ENCODE data around the gene FMO2. TPM values are rescaled to one million over a fixed set of nuclear protein-coding genes. Genes with fewer than 3 reads are reported as not detected.
"Not testable (repeated sequence)": the region's sequence is repeated elsewhere in the genome, so short reads cannot be mapped to it uniquely, and the experiment has no call there.

FMO2 gene
- total and polyA plus RNA-seq, 2 donors (not counting 1 experiment from before 2014, with no cell fraction given) = 104 to 136 TPM

DNA sequence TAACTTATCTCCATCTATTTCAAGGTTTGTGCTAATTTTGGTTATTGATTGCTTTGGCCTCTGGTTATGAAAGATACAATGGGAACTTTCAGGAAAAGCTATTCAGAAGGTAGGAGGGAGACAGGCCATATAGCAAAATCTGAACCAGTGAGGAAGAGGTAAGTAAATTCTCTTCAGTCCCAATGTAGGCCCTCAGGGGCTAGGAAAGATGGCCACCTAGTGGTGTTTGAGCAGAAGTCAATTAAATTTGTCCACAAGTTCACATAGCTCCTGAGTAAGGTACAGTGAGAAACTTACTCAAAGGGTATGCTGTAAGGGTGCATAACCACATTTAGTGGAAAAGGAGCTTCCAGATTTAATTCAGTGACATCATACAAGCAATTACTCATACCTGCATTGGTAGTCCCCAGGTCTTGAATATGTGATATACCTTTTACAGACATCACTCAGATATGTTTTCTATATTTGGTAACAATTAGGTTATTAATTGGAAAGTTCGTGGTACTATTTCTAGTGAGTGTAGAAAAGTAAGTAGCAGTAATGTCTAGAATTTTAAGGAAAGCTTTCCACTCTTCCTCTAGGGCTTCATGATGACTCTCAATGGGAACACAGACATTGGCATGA, 41.8 kb downstream of the FMO2 start:
- DNase-seq (ENCODE audit: low read depth in 2 of 2) = peak; percentile 69 to 86
- Histone ChIP-seq H3K27me3 (ENCODE audit: control insufficient read depth, insufficient read depth, low read length) (no peaks in the 10 kb centered on the region), H3K4me2 (ENCODE audit: extremely low read depth, insufficient read depth, low read length) (no peak overlapping the region), H3K36me3 (ENCODE audit: control insufficient read depth, insufficient read depth, low read length) (no peaks in the 10 kb centered on the region), H3K4me1 (ENCODE audit: control insufficient read depth, extremely low read depth, insufficient read depth, low read length) (no peaks in the 10 kb centered on the region), H3K9ac (ENCODE audit: insufficient read depth, low read length) (no peak overlapping the region), H3K9me3 (ENCODE audit: control insufficient read depth, insufficient read depth, low read depth, low read length) (no peaks in the 10 kb centered on the region), H4K20me1 (ENCODE audit: control insufficient read depth, extremely low read depth, insufficient read depth, low read length) (no peaks in the 10 kb centered on the region), H2AFZ (ENCODE audit: low read length) (no peak overlapping the region), H3K27ac (ENCODE audit: insufficient read depth, low read length) (no peak overlapping the region), H3K4me3 (replicated peaks in 1 of 4; ENCODE audit: control extremely low read depth in 1 of 4, insufficient read depth in 1 of 4, low read depth in 3 of 4, low read length in 4 of 4) (no peak overlapping the region), H3K79me2 (ENCODE audit: control insufficient read depth, insufficient read depth, low read length) (no peaks in the 10 kb centered on the region)
- no peak for TF ChIP-seq EZH2 (IDR thresholded peaks at IDR 0.05; ENCODE audit: low read length, missing control alignments)
- TF ChIP-seq CTCF (conservative IDR thresholded peaks at IDR 0.05 in 1 of 2, IDR thresholded peaks at IDR 0.05 in 1 of 2; ENCODE audit: low read depth in 1 of 2, low read length in 2 of 2) = peak; percentile 84 to 85

GRCh38 chr1:171231326-171231725, 46.2 kb downstream of the FMO2 start:
- DNase-seq (ENCODE audit: low read depth in 2 of 2) = peak in 1 of 2 donors; percentile 15
- H2AFZ ChIP-seq (ENCODE audit: low read length) = no peak overlapping the region
- no peaks in the 10 kb centered on the region for H3K4me1 ChIP-seq (ENCODE audit: control insufficient read depth, extremely low read depth, insufficient read depth, low read length)
- H4K20me1 ChIP-seq (ENCODE audit: control insufficient read depth, extremely low read depth, insufficient read depth, low read length) = no peaks in the 10 kb centered on the region
- TF ChIP-seq CTCF (conservative IDR thresholded peaks at IDR 0.05 in 1 of 2, IDR thresholded peaks at IDR 0.05 in 1 of 2; ENCODE audit: low read depth in 1 of 2, low read length in 2 of 2) = no peak
- TF ChIP-seq EZH2 (IDR thresholded peaks at IDR 0.05; ENCODE audit: low read length, missing control alignments) = no peak
- H3K27ac ChIP-seq (ENCODE audit: insufficient read depth, low read length) = no peak overlapping the region
- no peaks in the 10 kb centered on the region for H3K9me3 ChIP-seq (ENCODE audit: control insufficient read depth, insufficient read depth, low read depth, low read length)
- H3K4me3 ChIP-seq (replicated peaks in 1 of 4; ENCODE audit: control extremely low read depth in 1 of 4, insufficient read depth in 1 of 4, low read depth in 3 of 4, low read length in 4 of 4) = no peak overlapping the region
- H3K4me2 ChIP-seq (ENCODE audit: extremely low read depth, insufficient read depth, low read length) = no peak overlapping the region
- no peaks in the 10 kb centered on the region for H3K36me3 ChIP-seq (ENCODE audit: control insufficient read depth, insufficient read depth, low read length)
- H3K79me2 ChIP-seq (ENCODE audit: control insufficient read depth, insufficient read depth, low read length) = no peaks in the 10 kb centered on the region
- H3K9ac ChIP-seq (ENCODE audit: insufficient read depth, low read length) = no peak overlapping the region
- no peaks in the 10 kb centered on the region for H3K27me3 ChIP-seq (ENCODE audit: control insufficient read depth, insufficient read depth, low read length)

DNA sequence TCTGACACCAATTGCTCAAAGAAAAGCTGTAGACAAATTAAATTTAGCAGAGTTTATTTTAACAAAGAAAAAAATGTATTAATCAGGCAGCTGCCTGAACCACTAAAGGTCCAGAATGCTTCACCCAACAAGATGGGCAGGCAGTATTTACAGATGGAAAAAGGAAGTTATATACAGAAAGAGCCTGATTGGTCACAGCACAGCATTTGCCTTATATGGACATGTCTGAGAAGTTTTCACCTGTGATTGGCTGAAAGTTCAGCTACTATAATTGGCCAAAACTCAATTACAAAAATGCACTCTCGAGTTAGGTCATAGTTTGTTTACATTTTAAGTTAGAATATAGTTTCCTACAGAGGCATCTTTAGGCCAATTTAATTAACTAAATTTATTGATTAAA, 48.1 kb downstream of the FMO2 start:
- TF ChIP-seq EZH2 (IDR thresholded peaks at IDR 0.05; ENCODE audit: low read length, missing control alignments) (no peak), CTCF (conservative IDR thresholded peaks at IDR 0.05 in 1 of 2, IDR thresholded peaks at IDR 0.05 in 1 of 2; ENCODE audit: low read depth in 1 of 2, low read length in 2 of 2) (no peak)
- no peaks in the 10 kb centered on the region for H4K20me1 ChIP-seq (ENCODE audit: control insufficient read depth, extremely low read depth, insufficient read depth, low read length)

DNA sequence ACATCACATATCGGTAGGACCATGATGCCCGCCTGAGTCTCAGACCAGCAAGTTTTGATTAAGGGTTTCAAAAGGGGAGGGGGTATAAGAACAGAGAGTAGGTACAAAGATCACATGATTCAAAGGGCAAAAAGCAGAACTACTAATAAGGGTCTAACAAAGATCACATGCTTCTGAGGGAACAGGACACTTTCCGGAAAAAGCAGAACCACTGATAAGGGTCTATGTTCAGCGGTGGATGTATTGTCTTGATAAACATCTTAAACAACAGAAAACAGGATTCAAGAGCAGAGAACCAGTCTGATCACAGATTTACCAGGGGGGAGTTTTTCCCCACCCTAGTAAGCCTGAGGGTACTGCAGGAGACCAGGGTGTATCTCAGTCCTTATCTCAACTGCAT, 51.1 kb downstream of the FMO2 start:
- not testable (repeated sequence) for H3K9me3 ChIP-seq (ENCODE audit: control insufficient read depth, insufficient read depth, low read depth, low read length); H3K79me2 ChIP-seq (ENCODE audit: control insufficient read depth, insufficient read depth, low read length); H3K36me3 ChIP-seq (ENCODE audit: control insufficient read depth, insufficient read depth, low read length); H2AFZ ChIP-seq (ENCODE audit: low read length); H3K4me3 ChIP-seq (replicated peaks in 1 of 4; ENCODE audit: control extremely low read depth in 1 of 4, insufficient read depth in 1 of 4, low read depth in 3 of 4, low read length in 4 of 4); H3K27me3 ChIP-seq (ENCODE audit: control insufficient read depth, insufficient read depth, low read length); H4K20me1 ChIP-seq (ENCODE audit: control insufficient read depth, extremely low read depth, insufficient read depth, low read length); H3K9ac ChIP-seq (ENCODE audit: insufficient read depth, low read length); H3K27ac ChIP-seq (ENCODE audit: insufficient read depth, low read length); DNase-seq (ENCODE audit: low read depth in 2 of 2); H3K4me2 ChIP-seq (ENCODE audit: extremely low read depth, insufficient read depth, low read length); H3K4me1 ChIP-seq (ENCODE audit: control insufficient read depth, extremely low read depth, insufficient read depth, low read length)

More for the DNA sequence above, 48.1 kb downstream of the FMO2 start:
- Histone ChIP-seq H2AFZ (ENCODE audit: low read length) (no peak overlapping the region), H3K4me3 (replicated peaks in 1 of 4; ENCODE audit: control extremely low read depth in 1 of 4, insufficient read depth in 1 of 4, low read depth in 3 of 4, low read length in 4 of 4) (no peak overlapping the region), H3K4me2 (ENCODE audit: extremely low read depth, insufficient read depth, low read length) (no peak overlapping the region), H3K36me3 (ENCODE audit: control insufficient read depth, insufficient read depth, low read length) (no peaks in the 10 kb centered on the region), H3K9me3 (ENCODE audit: control insufficient read depth, insufficient read depth, low read depth, low read length) (no peaks in the 10 kb centered on the region), H3K79me2 (ENCODE audit: control insufficient read depth, insufficient read depth, low read length) (no peaks in the 10 kb centered on the region), H3K27ac (ENCODE audit: insufficient read depth, low read length) (no peak overlapping the region), H3K4me1 (ENCODE audit: control insufficient read depth, extremely low read depth, insufficient read depth, low read length) (no peaks in the 10 kb centered on the region), H3K27me3 (ENCODE audit: control insufficient read depth, insufficient read depth, low read length) (no peaks in the 10 kb centered on the region), H3K9ac (ENCODE audit: insufficient read depth, low read length) (no peak overlapping the region)
- DNase-seq (ENCODE audit: low read depth in 2 of 2) = no peak
